Skeletal muscle tissue (tissue), 4 donors: ENCODE data around the gene AP1S1. TPM values are rescaled to one million over a fixed set of nuclear protein-coding genes. Genes with fewer than 3 reads are reported as not detected.

Source experiments
- H3K27ac ChIP-seq: one replicate; pipeline ENCODE4 v1.7.0; 2013; ENCODE audit warnings: mild to moderate bottlenecking, low read depth, low read length, inconsistent platforms
- H3K27me3 ChIP-seq, 3 donors: one replicate each; pipeline ENCODE4 v1.7.0; 2013; ENCODE audit warnings: low read length in 3 of 3; ENCODE audit not compliant: control insufficient read depth in 3 of 3, insufficient read depth in 3 of 3
- H3K36me3 ChIP-seq, 3 donors: one replicate each; pipeline ENCODE4 v1.7.0; 2013; ENCODE audit warnings: low read length in 3 of 3; ENCODE audit not compliant: control insufficient read depth in 3 of 3, insufficient read depth in 3 of 3
- H3K4me1 ChIP-seq, 3 donors: one replicate each; pipeline ENCODE4 v1.7.0; 2013; ENCODE audit warnings: low read length in 3 of 3, mild to moderate bottlenecking in 3 of 3; ENCODE audit not compliant: control insufficient read depth in 3 of 3, insufficient read depth in 3 of 3
- H3K4me3 ChIP-seq, 3 donors: one replicate each; pipeline ENCODE4 v1.7.0; 2013; ENCODE audit warnings: low read length in 3 of 3
- H3K9ac ChIP-seq, 3 donors: one replicate each; pipeline ENCODE4 v1.7.0; 2013; ENCODE audit warnings: low read length in 3 of 3, mild to moderate bottlenecking in 3 of 3, moderate library complexity in 2 of 3, low read depth in 1 of 3
- H3K9me3 ChIP-seq, 3 donors: one replicate each; pipeline ENCODE4 v1.7.0; 2013; ENCODE audit warnings: low read length in 3 of 3; ENCODE audit not compliant: control insufficient read depth in 3 of 3
- total RNA-seq: library from RNA; depleted of rRNA; stranded (reverse); fragments of >200 nt; gene quantifications from one replicate; pipeline ENCODE4 v1.2.3, GENCODE V29; 2014
- donor health status: Osteomylitis.

AP1S1 gene
- total RNA-seq, 1 donor from 2014 or later = 27.7 TPM

- H3K27ac ChIP-seq = no peak overlapping the region
- H3K4me3 ChIP-seq = no peak overlapping the region
- peaks cover 90 to 97% (median 91%) of the 10 kb centered on the region in 3 donors for H3K27me3 ChIP-seq
- H3K9me3 ChIP-seq = no peaks in the 10 kb centered on the region
- no peak overlapping the region for H3K9ac ChIP-seq
- no peaks in the 10 kb centered on the region for H3K36me3 ChIP-seq
- H3K4me1 ChIP-seq = peaks cover 19 to 33% (median 30%) of the 10 kb centered on the region in 3 donors
Observed at GRCh38 chr7:101170617-101171441, 16.6 kb downstream of the AP1S1 start.

DNA sequence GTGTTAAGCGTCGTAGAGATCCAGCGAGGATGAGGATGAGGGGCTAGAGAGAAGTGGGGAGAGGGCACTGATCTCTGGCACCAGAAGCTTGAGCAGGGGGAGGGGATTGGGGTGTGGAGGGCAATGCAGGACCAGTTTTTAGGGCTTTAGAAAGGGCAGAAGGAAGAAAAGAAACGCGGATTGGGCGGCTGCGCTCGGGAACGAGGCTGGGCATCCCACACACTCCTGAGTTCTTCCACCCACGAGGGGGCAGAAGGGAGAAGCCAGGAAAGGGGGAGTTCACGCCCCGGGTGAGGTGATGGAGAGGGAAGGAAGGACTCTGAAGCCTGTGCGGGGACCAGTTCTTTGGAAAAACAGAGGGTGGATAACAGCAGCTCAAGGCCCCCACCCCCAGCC, 17.2 kb downstream of the AP1S1 start:
- peaks cover 19 to 30% (median 27%) of the 10 kb centered on the region in 3 donors for H3K4me1 ChIP-seq
- peaks cover 91 to 95% (median 92%) of the 10 kb centered on the region in 3 donors for H3K27me3 ChIP-seq
- H3K9me3 ChIP-seq = no peaks in the 10 kb centered on the region
- H3K9ac ChIP-seq = no peak overlapping the region
- no peak overlapping the region for H3K27ac ChIP-seq
- no peak overlapping the region for H3K4me3 ChIP-seq
- H3K36me3 ChIP-seq = no peaks in the 10 kb centered on the region

DNA sequence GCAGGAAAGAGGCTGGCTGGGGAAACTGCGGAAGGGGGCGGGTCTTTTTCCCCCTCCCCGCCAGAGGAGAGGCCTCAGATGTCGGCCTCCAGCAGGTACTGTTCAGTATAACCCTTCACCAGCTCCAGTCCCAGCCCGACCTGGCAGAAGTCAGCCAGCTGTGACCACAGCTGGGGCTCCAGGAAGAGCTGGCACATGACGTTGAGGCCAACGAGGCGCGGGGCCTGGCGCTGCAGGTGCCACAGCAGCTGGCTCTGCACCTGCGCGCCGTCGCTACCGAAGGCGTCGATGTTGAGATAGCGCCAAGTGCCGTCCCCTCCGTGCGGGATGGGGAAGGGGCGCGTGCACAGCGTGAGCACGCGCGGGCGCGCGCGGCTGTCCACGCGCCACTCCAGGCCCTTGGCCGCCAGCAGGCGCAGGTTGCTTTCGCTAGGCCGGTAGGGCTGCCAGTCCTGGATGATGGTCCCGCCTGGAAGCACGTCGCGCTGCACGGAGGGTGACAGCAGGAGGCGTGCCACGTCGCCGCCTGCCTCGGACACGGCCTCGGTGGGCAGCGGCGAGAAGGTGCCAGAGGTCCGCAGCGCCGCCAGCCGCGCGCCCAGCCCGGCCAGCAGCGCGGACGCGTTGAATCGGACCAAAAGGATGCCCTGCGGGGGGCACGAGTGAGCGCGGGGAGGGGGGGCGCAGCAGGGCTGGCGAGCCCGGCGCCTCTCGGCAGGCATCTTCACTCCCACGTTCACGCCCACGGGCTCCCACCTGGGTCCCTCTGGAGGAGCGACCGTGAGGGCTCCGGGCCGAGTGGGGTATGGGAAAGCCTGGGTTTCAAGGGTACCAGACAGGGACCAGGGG, 18.0 kb downstream of the AP1S1 start:
- Histone ChIP-seq H3K4me3 (no peak overlapping the region), H3K27me3 (peaks cover 93 to 97% (median 94%) of the 10 kb centered on the region in 3 donors), H3K9ac (no peak overlapping the region)

GRCh38 chr7:101172854-101173751, 18.8 kb downstream of the AP1S1 start:
- Histone ChIP-seq H3K9me3 (no peaks in the 10 kb centered on the region), H3K36me3 (no peaks in the 10 kb centered on the region), H3K4me1 (peaks cover 19 to 30% (median 27%) of the 10 kb centered on the region in 3 donors), H3K27me3 (peaks cover 95 to 97% (median 96%) of the 10 kb centered on the region in 3 donors), H3K9ac (peak overlapping the region in 1 of 3 donors; percentile 23), H3K27ac (no peak overlapping the region), H3K4me3 (peak overlapping the region in 2 of 3 donors; percentile 41 to 60)

More for the DNA sequence above, 18.0 kb downstream of the AP1S1 start:
- Histone ChIP-seq H3K9me3 (no peaks in the 10 kb centered on the region), H3K36me3 (no peaks in the 10 kb centered on the region), H3K27ac (no peak overlapping the region), H3K4me1 (peaks cover 19 to 30% (median 27%) of the 10 kb centered on the region in 3 donors)

DNA sequence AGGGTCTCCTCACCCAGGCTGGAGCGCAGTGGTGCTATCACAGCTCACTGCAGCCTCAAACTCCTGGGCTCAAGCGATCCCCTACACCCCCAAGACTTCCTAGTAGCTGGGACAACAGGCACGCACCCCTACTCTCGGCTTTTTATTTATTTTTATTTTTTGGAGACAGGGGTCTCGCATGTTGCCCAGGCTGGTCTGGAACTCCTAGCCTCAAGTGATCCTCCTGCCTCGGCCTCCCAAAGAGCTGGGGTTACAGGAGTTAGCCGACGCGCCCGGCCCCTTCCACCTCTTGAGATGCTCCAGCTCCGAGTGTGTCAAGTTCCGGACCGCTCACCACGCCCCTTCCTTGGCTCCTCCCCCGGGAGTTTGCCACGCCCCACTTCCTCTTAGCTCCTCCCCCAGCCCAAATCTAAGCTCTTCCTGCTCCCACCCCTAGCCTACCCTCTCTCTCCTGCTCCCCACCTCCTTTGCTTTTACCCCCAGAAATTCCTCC, 19.5 kb downstream of the AP1S1 start:
- Histone ChIP-seq H3K9ac (no peak overlapping the region), H3K4me1 (peaks cover 19 to 30% (median 27%) of the 10 kb centered on the region in 3 donors), H3K27me3 (peaks cover 90 to 95% (median 93%) of the 10 kb centered on the region in 3 donors), H3K27ac (no peak overlapping the region), H3K9me3 (no peaks in the 10 kb centered on the region), H3K36me3 (no peaks in the 10 kb centered on the region), H3K4me3 (peak overlapping the region in 1 of 3 donors; percentile 60)

DNA sequence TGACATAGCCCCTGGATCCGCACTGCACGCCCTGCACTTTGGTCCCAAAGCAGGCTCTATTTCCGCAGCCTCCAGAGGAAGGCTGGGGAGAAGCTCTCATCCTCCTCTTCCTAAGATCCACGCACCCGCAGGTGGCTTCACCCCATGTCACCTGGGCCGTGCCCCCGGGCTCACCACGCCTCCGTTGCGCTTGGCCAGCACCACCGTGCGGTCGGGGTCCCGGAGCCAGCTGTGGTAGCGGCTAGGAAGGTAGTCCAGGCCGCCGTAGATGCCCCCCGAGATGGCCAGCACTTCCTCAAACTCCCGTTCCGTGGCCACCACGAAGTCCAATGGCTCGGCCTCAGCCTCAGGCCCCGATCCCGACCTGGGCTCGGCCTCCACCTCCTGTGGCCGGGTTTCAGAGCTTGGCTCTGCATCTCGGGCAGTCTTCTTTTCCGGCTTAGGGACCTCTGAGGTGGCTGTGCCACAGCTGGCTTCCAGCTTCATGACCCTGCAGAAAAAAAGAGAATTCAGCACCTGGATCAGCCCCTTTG, 20.1 kb downstream of the AP1S1 start:
- Histone ChIP-seq H3K9ac (no peak overlapping the region), H3K9me3 (no peaks in the 10 kb centered on the region), H3K27ac (no peak overlapping the region), H3K4me1 (peaks cover 19 to 28% (median 27%) of the 10 kb centered on the region in 3 donors), H3K27me3 (peaks cover 88 to 93% (median 90%) of the 10 kb centered on the region in 3 donors), H3K4me3 (no peak overlapping the region), H3K36me3 (no peaks in the 10 kb centered on the region)

DNA sequence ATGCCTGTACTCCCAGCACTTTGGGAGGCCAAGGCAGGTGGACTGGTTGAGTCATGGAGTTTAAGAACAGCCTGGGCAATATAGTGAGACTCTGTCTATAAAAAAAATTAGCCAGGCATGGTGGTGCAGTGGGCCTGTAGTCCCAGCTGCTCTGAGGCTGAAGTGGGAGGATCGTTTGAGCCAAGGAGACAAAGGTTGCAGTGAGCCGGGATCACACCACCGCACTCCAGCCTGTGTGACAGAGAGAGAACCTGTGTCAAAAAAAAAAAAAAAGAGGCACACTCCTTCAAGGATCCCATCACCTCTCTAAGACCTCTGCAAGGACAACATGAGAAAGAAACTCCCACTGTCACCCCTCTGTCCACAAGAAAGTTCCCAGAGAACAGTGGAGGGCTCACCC, 21.4 kb downstream of the AP1S1 start:
- H3K9me3 ChIP-seq = no peaks in the 10 kb centered on the region
- H3K36me3 ChIP-seq = no peaks in the 10 kb centered on the region
- no peak overlapping the region for H3K4me3 ChIP-seq
- H3K9ac ChIP-seq = no peak overlapping the region
- peaks cover 14 to 22% (median 19%) of the 10 kb centered on the region in 3 donors for H3K4me1 ChIP-seq
- no peak overlapping the region for H3K27ac ChIP-seq
- H3K27me3 ChIP-seq = peaks cover 83 to 91% (median 89%) of the 10 kb centered on the region in 3 donors

DNA sequence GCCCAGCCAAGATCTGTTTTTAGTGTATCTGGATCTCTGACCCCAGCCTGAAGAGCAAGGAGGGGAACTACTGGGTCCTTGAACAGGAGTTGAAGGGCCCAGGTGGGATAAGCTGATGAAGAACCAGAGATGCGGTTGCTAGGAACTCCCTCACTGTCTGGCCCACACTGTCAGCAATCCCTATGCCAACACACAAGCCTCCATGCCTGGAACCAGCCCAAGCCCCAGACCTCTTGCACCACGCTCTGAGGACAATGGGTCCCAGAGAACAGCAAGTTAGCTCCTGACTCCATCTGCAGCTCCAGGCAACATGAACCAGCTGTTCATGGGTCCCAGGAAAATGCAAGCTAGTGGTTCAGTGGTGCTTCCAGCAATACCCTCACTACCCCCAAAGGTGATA, 23.4 kb downstream of the AP1S1 start:
- Histone ChIP-seq H3K27me3 (peaks cover 67 to 75% (median 73%) of the 10 kb centered on the region in 3 donors), H3K36me3 (no peaks in the 10 kb centered on the region), H3K27ac (no peak overlapping the region), H3K4me1 (peaks cover 10 to 13% (median 11%) of the 10 kb centered on the region in 3 donors), H3K4me3 (no peak overlapping the region), H3K9ac (no peak overlapping the region), H3K9me3 (no peaks in the 10 kb centered on the region)

- no peak overlapping the region for H3K9ac ChIP-seq
- no peaks in the 10 kb centered on the region for H3K9me3 ChIP-seq
- H3K4me3 ChIP-seq = no peak overlapping the region
- peaks cover 0 to 3% (median 2%) of the 10 kb centered on the region in 3 donors for H3K4me1 ChIP-seq
- no peaks in the 10 kb centered on the region for H3K36me3 ChIP-seq
- H3K27me3 ChIP-seq = peaks cover 54 to 60% (median 58%) of the 10 kb centered on the region in 3 donors
- no peak overlapping the region for H3K27ac ChIP-seq
Observed at GRCh38 chr7:101179117-101179516, 24.8 kb downstream of the AP1S1 start.
